ENCODE data around the gene TMEM87B. TPM values are rescaled to one million over a fixed set of nuclear protein-coding genes. Genes with fewer than 3 reads are reported as not detected.

TMEM87B gene
- total and polyA plus RNA-seq, 2 of the 8 experiments (the other 6 are each of a cell fraction or from before 2014, with no cell fraction given) = 7.2 to 9.0 TPM

- TF ChIP-seq CHD7 (IDR thresholded peaks at IDR 0.05; ENCODE audit: insufficient replicate concordance, low read length) (no peak), KDM4A (IDR thresholded peaks at IDR 0.05; ENCODE audit: low read depth, low read length, severe bottlenecking) (no peak), TAF7 (optimal IDR thresholded peaks at IDR 0.05; ENCODE audit: borderline replicate concordance, low read depth, low read length) (no peak), SUZ12 (IDR thresholded peaks at IDR 0.05; ENCODE audit: low read length) (no peak), RXRA (IDR thresholded peaks at IDR 0.05; ENCODE audit: insufficient read depth, low read depth, low read length) (no peak), CBX5 (IDR thresholded peaks at IDR 0.05; ENCODE audit: low read depth, low read length) (no peak)
These were observed 1.5 kb downstream of the TMEM87B start (continued) for GRCh38 chr2:112056626-112056987.

Measured in H1 (cell line).